Tibial nerve (tissue), 4 donors: ENCODE data around the gene SLC6A9. TPM values are rescaled to one million over a fixed set of nuclear protein-coding genes. Genes with fewer than 3 reads are reported as not detected.
A peak's percentile ranks its signal among the peaks of the same experiment; 100 is the strongest.

ENCODE experiments used
- DNase-seq, 2 donors: peaks; one replicate each; pipeline ENCODE4 v3.0.0-alpha.2; 2019; ENCODE audit warnings: low spot score in 2 of 2
- H3K27ac ChIP-seq, 4 donors: fragments of 200-600 bp; sonication (generic) in 3 of 4; one replicate each; pipeline ENCODE4 v1.5.1; 2017 to 2019; ENCODE audit warnings: mild to moderate bottlenecking in 1 of 4
- H3K27me3 ChIP-seq, 2 donors: fragments of 200-600 bp; sonication (generic) in 1 of 2; one replicate each; pipeline versions ENCODE4 v1.5.1 to v1.6.0; 2017 to 2019
- H3K36me3 ChIP-seq, 3 donors: fragments of 200-600 bp; sonication (generic); one replicate each; pipeline ENCODE4 v1.5.1; 2018 to 2019
- H3K4me1 ChIP-seq, 4 donors: fragments of 200-600 bp; sonication (generic) in 3 of 4; one replicate each; pipeline ENCODE4 v1.5.1; 2017 to 2019
- H3K4me3 ChIP-seq, 4 donors: fragments of 200-600 bp; sonication (generic) in 3 of 4; one replicate each; pipeline ENCODE4 v1.5.1; 2017 to 2019; ENCODE audit warnings: mild to moderate bottlenecking in 1 of 4, moderate library complexity in 1 of 4
- H3K9me3 ChIP-seq, 4 donors: fragments of 200-600 bp; sonication (generic) in 3 of 4; one replicate each; pipeline ENCODE4 v1.5.1; 2017 to 2019
- CTCF ChIP-seq, 5 experiments: fragments of 200-600 bp in 3 of 5; fragments of 450-650 bp in 2 of 5; sonication (generic) in 3 of 5; IDR thresholded peaks; one replicate each; pipeline ENCODE4 v1.5.1; 2016 to 2019; ENCODE audit warnings: antibody characterized with exemption in 5 of 5, mild to moderate bottlenecking in 3 of 5, moderate library complexity in 2 of 5
- EP300 ChIP-seq, 2 donors: sonication (generic); formaldehyde crosslinking; IDR thresholded peaks; one replicate each; pipeline ENCODE4 v1.6.1; 2017; ENCODE audit warnings: antibody characterized with exemption in 2 of 2, mild to moderate bottlenecking in 1 of 2
- POLR2A ChIP-seq, 2 donors: fragments of 450-650 bp; IDR thresholded peaks; one replicate each; pipeline ENCODE4 v1.6.1; 2017; ENCODE audit warnings: antibody characterized with exemption in 2 of 2, mild to moderate bottlenecking in 2 of 2, moderate library complexity in 2 of 2
- WGBS, 2 donors: methylation state at CpG; one replicate each; pipeline ENCODE4 v1.1.5; 2018; 5-methylcytosine and 5-hydroxymethylcytosine counted together
- total RNA-seq, 4 donors: library from RNA; depleted of rRNA; stranded (reverse); fragments of >200 nt; gene quantifications; one replicate each; pipeline ENCODE4 v1.1.0, GENCODE V29; 2016

Gene SLC6A9
- total RNA-seq, 4 donors from 2014 or later = 0.42 to 1.8 (median 0.83) TPM

- TF ChIP-seq EP300 (IDR thresholded peaks at IDR 0.05) (peak; percentile 22 to 69), CTCF (IDR thresholded peaks at IDR 0.05) (no peak), POLR2A (IDR thresholded peaks at IDR 0.05) (peak in 1 of 2 donors; percentile 4)
- peak within 1 kb of the TSS in 3 of 4 donors; percentile 44 to 79 (median 72) for H3K27ac ChIP-seq
These were observed 39.6 kb downstream of the SLC6A9 start, which contains the start of gene CCDC24 for GRCh38 chr1:43991476-43992231. CCDC24 (plus strand) TSS chr1:43991599; CDS start chr1:43991879, 280 bp downstream.

GRCh38 chr1:43991200-43991475, 40.1 kb downstream of the SLC6A9 start:
- H3K27ac ChIP-seq = peak overlapping the region in 3 of 4 donors; percentile 44 to 79 (median 72)
- H3K4me3 ChIP-seq = peak overlapping the region; percentile 43 to 71 (median 58)
- TF ChIP-seq POLR2A (IDR thresholded peaks at IDR 0.05) (peak in 1 of 2 donors; percentile 30), CTCF (IDR thresholded peaks at IDR 0.05) (no peak), EP300 (IDR thresholded peaks at IDR 0.05) (no peak)
- 4 to 6% methylated on average over 2 to 10 of the region's 10 CpGs for WGBS, 2 donors
- H3K36me3 ChIP-seq = peaks cover 0 to 12% (median 0%) of the 10 kb centered on the region in 3 donors
- H3K4me1 ChIP-seq = peaks cover 0 to 22% (median 12%) of the 10 kb centered on the region in 4 donors
- H3K9me3 ChIP-seq = no peaks in the 10 kb centered on the region
- no peak for DNase-seq
- H3K27me3 ChIP-seq = no peaks in the 10 kb centered on the region

More at GRCh38 chr1:43991476-43992231, 39.6 kb downstream of the SLC6A9 start, which contains the start of gene CCDC24:
- H3K27me3 ChIP-seq = no peaks in the 10 kb centered on the region
- peak within 1 kb of the TSS; percentile 43 to 71 (median 58) for H3K4me3 ChIP-seq
- H3K9me3 ChIP-seq = no peaks in the 10 kb centered on the region
- WGBS, 2 donors = 1% methylated on average over 56 to 58 of the region's 66 CpGs
- DNase-seq = peak; percentile 77 to 79
- H3K4me1 ChIP-seq = peaks cover 0 to 27% (median 13%) of the 10 kb centered on the region in 4 donors
- peaks cover 0 to 8% (median 0%) of the 10 kb centered on the region in 3 donors for H3K36me3 ChIP-seq

GRCh38 chr1:43990271-43991199, 40.7 kb downstream of the SLC6A9 start:
- no peak for TF ChIP-seq POLR2A (IDR thresholded peaks at IDR 0.05)
- TF ChIP-seq EP300 (IDR thresholded peaks at IDR 0.05) = no peak
- TF ChIP-seq CTCF (IDR thresholded peaks at IDR 0.05) = no peak
- peak overlapping the region in 3 of 4 donors; percentile 44 to 79 (median 72) for H3K27ac ChIP-seq

GRCh38 chr1:43987159-43987902, 43.9 kb downstream of the SLC6A9 start:
- Histone ChIP-seq H3K27me3 (no peaks in the 10 kb centered on the region), H3K36me3 (peaks cover 0 to 41% (median 0%) of the 10 kb centered on the region in 3 donors), H3K4me1 (peaks cover 0 to 29% (median 10%) of the 10 kb centered on the region in 4 donors), H3K9me3 (no peaks in the 10 kb centered on the region), H3K4me3 (no peak overlapping the region), H3K27ac (no peak overlapping the region)
- TF ChIP-seq EP300 (IDR thresholded peaks at IDR 0.05) = no peak
- TF ChIP-seq CTCF (IDR thresholded peaks at IDR 0.05) = no peak
- 74 to 75% methylated on average over 6 of the region's 6 CpGs for WGBS, 2 donors
- no peak for DNase-seq

More at GRCh38 chr1:43990271-43991199, 40.7 kb downstream of the SLC6A9 start:
- Histone ChIP-seq H3K36me3 (peaks cover 0 to 18% (median 0%) of the 10 kb centered on the region in 3 donors), H3K4me3 (peak overlapping the region; percentile 43 to 71 (median 58)), H3K9me3 (no peaks in the 10 kb centered on the region), H3K4me1 (peaks cover 0 to 19% (median 11%) of the 10 kb centered on the region in 4 donors), H3K27me3 (no peaks in the 10 kb centered on the region)
- DNase-seq = no peak
- 64 to 68% methylated on average over 19 of the region's 19 CpGs for WGBS, 2 donors
